GM12875 (cell line): ENCODE results near the gene MEIOB.

ENCODE experiments used
- H3K4me3 ChIP-seq: one replicate; pipeline ENCODE4 v1.5.1; 2011; ENCODE audit warnings: low read depth, low read length, control low read depth
- CTCF ChIP-seq: IDR thresholded peaks from 2 replicates; pipeline ENCODE4 v1.5.1; 2011; ENCODE audit warnings: low read depth, mild to moderate bottlenecking, control low read depth, inconsistent platforms, low read length, moderate library complexity, borderline replicate concordance; ENCODE audit not compliant: insufficient read depth

MEIOB gene

DNA sequence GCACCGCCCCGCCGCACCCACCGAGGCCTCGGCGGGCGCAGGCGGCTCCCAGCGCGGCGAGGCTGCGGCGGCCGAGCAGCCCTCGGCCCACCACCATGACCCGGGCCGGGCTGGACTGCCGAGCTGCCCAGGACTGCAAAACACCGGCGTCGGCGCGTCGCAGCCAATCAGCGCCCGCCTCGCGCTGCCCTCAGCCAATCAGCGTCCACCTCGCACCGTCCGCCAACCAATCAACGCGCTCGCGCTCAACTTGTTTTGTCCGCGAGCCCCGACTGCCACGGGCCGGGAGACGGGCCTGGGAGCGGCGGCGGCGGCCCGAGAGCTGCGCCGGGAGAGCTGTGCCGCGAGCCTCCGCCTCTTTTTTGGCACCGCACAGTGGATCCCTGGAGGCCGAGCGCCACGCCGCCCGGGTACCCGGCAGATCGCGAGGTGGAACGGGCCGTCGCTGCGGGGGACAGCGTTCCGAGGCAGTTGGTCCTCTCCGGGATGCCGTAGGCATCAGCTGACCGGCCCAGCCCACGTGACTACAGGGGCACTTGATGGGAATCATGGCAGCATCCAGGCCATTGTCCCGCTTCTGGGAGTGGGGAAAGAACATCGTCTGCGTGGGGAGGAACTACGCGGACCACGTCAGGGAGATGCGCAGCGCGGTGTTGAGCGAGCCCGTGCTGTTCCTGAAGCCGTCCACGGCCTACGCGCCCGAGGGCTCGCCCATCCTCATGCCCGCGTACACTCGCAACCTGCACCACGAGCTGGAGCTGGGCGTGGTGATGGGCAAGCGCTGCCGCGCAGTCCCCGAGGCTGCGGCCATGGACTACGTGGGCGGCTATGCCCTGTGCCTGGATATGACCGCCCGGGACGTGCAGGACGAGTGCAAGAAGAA, 45.0 kb downstream of the MEIOB start, which contains the start of the genes FAHD1 and HAGH:
FAHD1 (plus strand) TSS at position 516 of the 883 bp plus-strand sequence; CDS start at position 549, 33 bp downstream.
HAGH (minus strand) TSS at position 135 of the 883 bp plus-strand sequence; CDS start at position 97, 38 bp downstream.
- peak within 1 kb of the TSS; percentile 97 for H3K4me3 ChIP-seq
- TF ChIP-seq CTCF: no peak

GRCh38 chr16:1825864-1826690, 45.9 kb downstream of the MEIOB start:
- H3K4me3 ChIP-seq: peak overlapping the region; percentile 97
- 0 out of 2 replicates have a peak, but pooled peaks have one; percentile 22 for TF ChIP-seq CTCF

GRCh38 chr16:1825381-1825863, 46.5 kb downstream of the MEIOB start:
- no peak overlapping the region for H3K4me3 ChIP-seq
- TF ChIP-seq CTCF: no peak

DNA sequence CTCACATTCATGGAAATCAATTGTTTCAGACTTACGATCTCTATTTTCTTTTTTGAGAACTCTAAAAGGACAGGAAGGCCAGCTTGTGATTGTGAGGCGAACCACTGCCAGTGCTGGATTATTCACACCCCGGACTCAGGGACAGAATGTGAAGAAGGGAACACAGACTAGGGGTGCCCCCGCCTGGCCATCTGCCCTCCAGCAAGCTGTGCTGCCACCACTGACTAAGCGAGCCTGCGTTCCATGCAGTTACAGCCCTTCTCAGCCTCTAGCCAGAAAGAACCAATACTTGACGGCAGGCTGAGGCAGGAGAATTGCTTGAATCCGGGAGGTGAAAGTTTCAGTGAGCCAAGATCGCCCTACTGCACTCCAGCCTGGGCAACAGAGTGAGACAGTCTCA, 48.1 kb downstream of the MEIOB start:
- peak; percentile 37; the same call in 1 of the 2 replicates for TF ChIP-seq CTCF

DNA sequence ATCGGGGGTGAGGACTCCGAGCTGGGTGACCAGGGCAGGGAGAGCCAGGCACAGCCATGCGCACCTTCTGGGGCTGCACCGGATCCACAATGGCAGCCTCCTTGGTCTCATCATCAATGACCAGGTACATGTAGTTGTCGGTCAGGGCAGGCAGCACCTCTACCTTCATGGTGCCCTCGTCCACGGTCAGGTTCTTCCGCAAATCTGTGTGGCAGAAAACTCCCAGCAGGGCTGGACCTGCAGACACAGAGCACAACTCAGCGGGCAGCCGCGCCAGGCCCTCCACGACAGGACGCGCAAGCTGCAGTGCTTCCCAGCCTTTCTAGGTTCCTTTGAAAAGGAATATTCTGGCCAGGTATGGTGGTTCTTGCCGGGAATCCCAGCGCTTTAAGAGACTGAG, 49.2 kb downstream of the MEIOB start:
- no peak for TF ChIP-seq CTCF
- H3K4me3 ChIP-seq: no peak overlapping the region

More for the DNA sequence above, 48.1 kb downstream of the MEIOB start:
- H3K4me3 ChIP-seq: no peak overlapping the region

GRCh38 chr16:1821861-1822611, 49.9 kb downstream of the MEIOB start:
- no peak for TF ChIP-seq CTCF
- no peak overlapping the region for H3K4me3 ChIP-seq
